ENCODE data around the gene PI4K2B. TPM values are rescaled to one million over a fixed set of nuclear protein-coding genes. Genes with fewer than 3 reads are reported as not detected.

PI4K2B gene
- total and polyA plus RNA-seq, 2 of the 13 experiments (the other 11 are each of a cell fraction or from before 2014, with no cell fraction given): 6.9 to 25.8 TPM

DNA sequence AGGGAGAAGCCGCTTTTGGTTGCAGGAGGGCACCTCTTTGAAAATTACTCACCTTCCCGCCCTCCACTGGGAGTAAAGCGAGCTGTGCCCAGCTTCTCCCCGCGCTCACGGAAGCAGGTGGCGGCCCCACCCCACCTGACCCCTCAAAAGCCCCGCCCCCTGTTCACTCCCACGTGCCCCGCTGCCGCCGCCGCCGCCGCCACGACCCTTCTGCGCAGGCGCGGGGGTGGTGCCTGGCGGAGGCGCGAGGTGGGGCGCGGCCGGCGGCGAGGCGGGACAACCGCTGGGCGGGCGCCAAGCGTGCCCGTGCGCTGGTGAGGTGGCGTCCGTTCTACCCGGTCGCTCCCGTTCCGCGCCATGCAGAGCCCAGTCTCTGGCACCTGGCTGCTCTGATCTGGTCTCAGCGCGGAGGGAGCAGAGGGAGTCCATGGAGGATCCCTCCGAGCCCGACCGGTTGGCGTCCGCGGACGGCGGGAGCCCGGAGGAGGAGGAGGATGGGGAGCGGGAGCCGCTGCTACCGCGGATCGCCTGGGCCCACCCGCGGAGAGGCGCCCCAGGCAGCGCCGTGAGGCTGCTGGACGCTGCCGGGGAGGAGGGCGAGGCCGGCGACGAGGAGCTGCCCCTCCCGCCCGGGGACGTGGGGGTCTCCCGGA, at the start of gene PI4K2B (continued):
- TF ChIP-seq, protein P1, sequence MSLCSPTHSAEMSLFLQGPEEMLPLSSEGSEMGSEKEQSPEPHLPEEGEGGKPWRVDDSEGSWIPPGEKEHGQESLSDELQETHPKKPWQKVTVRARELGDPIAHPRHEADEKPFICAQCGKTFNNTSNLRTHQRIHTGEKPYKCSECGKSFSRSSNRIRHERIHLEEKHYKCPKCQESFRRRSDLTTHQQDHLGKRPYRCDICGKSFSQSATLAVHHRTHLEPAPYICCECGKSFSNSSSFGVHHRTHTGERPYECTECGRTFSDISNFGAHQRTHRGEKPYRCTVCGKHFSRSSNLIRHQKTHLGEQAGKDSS (CRISPR knock-in tag; IDR thresholded peaks at IDR 0.05; ENCODE audit: borderline replicate concordance, low read depth): peak; percentile 73; the same call in 1 of the 2 replicates
- TF ChIP-seq HNF4G (IDR thresholded peaks at IDR 0.05; ENCODE audit: borderline replicate concordance, low read depth, low read length) (no peak), HNF4G (CRISPR knock-in tag; IDR thresholded peaks at IDR 0.05; ENCODE audit: borderline replicate concordance, low read depth) (0 out of 2 replicates have a peak, but pooled peaks have one; percentile 7), XRCC5 (optimal IDR thresholded peaks at IDR 0.05; ENCODE audit: low read length) (no peak), FIP1L1 (IDR thresholded peaks at IDR 0.05; ENCODE audit: borderline replicate concordance, insufficient read depth, low read depth, low read length) (no peak), SALL1 (CRISPR knock-in tag; IDR thresholded peaks at IDR 0.05) (peak; percentile 60), ZBTB7A (CRISPR knock-in tag; IDR thresholded peaks at IDR 0.05) (no peak), DMAP1 (CRISPR knock-in tag; IDR thresholded peaks at IDR 0.05) (no peak), LCORL (IDR thresholded peaks at IDR 0.05) (no peak), LCORL (CRISPR knock-in tag; IDR thresholded peaks at IDR 0.05) (no peak), ZNF513 (CRISPR knock-in tag; conservative IDR thresholded peaks at IDR 0.05) (no peak), ZBTB20 (CRISPR knock-in tag; IDR thresholded peaks at IDR 0.05; ENCODE audit: borderline replicate concordance, low read depth) (no peak), SRF (IDR thresholded peaks at IDR 0.05; ENCODE audit: low read depth, low read length) (no peak), CSRNP2 (CRISPR knock-in tag; conservative IDR thresholded peaks at IDR 0.05; ENCODE audit: low read depth) (no peak), CEBPB (IDR thresholded peaks at IDR 0.05; ENCODE audit: borderline replicate concordance, low read depth, low read length) (no peak), ZNF136 (CRISPR knock-in tag; IDR thresholded peaks at IDR 0.05; ENCODE audit: low read depth) (no peak), NFIC (IDR thresholded peaks at IDR 0.05; ENCODE audit: low read length) (no peak), BRCA1 (CRISPR knock-in tag; IDR thresholded peaks at IDR 0.05) (no peak), KLF13 (CRISPR knock-in tag; IDR thresholded peaks at IDR 0.05) (no peak), NCOR1 (IDR thresholded peaks at IDR 0.05; ENCODE audit: borderline replicate concordance, low read length) (no peak), TP53 (CRISPR knock-in tag; conservative IDR thresholded peaks at IDR 0.05) (no peak), ZNF20 (CRISPR knock-in tag; IDR thresholded peaks at IDR 0.05) (no peak), IRF2 (CRISPR knock-in tag; IDR thresholded peaks at IDR 0.05) (no peak), NCOA1 (CRISPR knock-in tag; IDR thresholded peaks at IDR 0.05) (no peak)
- TF ChIP-seq, protein P2, sequence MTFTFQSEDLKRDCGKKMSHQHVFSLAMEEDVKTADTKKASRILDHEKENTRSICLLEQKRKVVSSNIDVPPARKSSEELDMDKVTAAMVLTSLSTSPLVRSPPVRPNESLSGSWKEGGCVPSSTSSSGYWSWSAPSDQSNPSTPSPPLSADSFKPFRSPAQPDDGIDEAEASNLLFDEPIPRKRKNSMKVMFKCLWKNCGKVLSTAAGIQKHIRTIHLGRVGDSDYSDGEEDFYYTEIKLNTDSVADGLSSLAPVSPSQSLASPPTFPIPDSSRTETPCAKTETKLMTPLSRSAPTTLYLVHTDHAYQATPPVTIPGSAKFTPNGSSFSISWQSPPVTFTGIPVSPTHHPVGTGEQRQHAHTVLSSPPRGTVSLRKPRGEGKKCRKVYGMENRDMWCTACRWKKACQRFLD (CRISPR knock-in tag; IDR thresholded peaks at IDR 0.05; ENCODE audit: borderline replicate concordance): peak; percentile 44; the same call in 1 of the 2 replicates
- TF ChIP-seq, protein P3, sequence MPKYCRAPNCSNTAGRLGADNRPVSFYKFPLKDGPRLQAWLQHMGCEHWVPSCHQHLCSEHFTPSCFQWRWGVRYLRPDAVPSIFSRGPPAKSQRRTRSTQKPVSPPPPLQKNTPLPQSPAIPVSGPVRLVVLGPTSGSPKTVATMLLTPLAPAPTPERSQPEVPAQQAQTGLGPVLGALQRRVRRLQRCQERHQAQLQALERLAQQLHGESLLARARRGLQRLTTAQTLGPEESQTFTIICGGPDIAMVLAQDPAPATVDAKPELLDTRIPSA (CRISPR knock-in tag; IDR thresholded peaks at IDR 0.05; ENCODE audit: borderline replicate concordance): no peak

Data from HepG2 (cell line).